Activated CD8-positive, alpha-beta T cell treated with anti-CD3 and anti-CD28 coated beads for 36 hours (primary cell): Measurements from ENCODE around the gene ABCD3. TPM values are rescaled to one million over a fixed set of nuclear protein-coding genes. Genes with fewer than 3 reads are reported as not detected.

ENCODE experiments used
- ATAC-seq: fragments of 200-7000 bp; cut with Tn5 transposase; one replicate; pipeline ENCODE4 v1.10.0; 2021; ENCODE audit warnings: mild to moderate bottlenecking, moderate library complexity
- CTCF ChIA-PET: fragments of 350-600 bp; sonication (Branson Sonifier 250); formaldehyde crosslinking; loops from one replicate; lab custom pipeline; 2021; ENCODE audit warnings: antibody characterized with exemption; lab: Charles Lee
- POLR2A ChIA-PET: fragments of 350-600 bp; sonication (Branson Sonifier 250); formaldehyde crosslinking; loops from one replicate; lab custom pipeline; 2021; ENCODE audit warnings: antibody characterized with exemption; lab: Charles Lee
- DNase-seq: peaks from one replicate; pipeline ENCODE4 v3.0.0-alpha.2; 2020
- H3K27ac Mint-ChIP-seq: one replicate; pipeline ENCODE4 v1.8.0; 2021; ENCODE audit warnings: mild to moderate bottlenecking, mixed read lengths
- H3K27me3 Mint-ChIP-seq: one replicate; pipeline ENCODE4 v1.8.0; 2021; ENCODE audit warnings: mixed read lengths
- H3K36me3 Mint-ChIP-seq: one replicate; pipeline ENCODE4 v1.8.0; 2021; ENCODE audit warnings: low read depth, mixed read lengths
- H3K4me1 Mint-ChIP-seq: one replicate; pipeline ENCODE4 v1.8.0; 2021; ENCODE audit warnings: low read depth, mixed read lengths
- H3K4me3 Mint-ChIP-seq: one replicate; pipeline ENCODE4 v1.8.0; 2021; ENCODE audit warnings: mild to moderate bottlenecking, moderate library complexity, mixed read lengths
- H3K9me3 Mint-ChIP-seq: one replicate; pipeline ENCODE4 v1.8.0; 2021; ENCODE audit warnings: mixed read lengths
- CTCF ChIP-seq: fragments of 200-600 bp; IDR thresholded peaks from one replicate; pipeline ENCODE4 v1.8.0; 2022; ENCODE audit warnings: antibody characterized with exemption, mild to moderate bottlenecking
- intact Hi-C: fragments of 100-400 bp; cut with micrococcal nuclease; formaldehyde crosslinking; loops from one replicate; pipeline ENCODE4 v1.10.0; 2022
- total RNA-seq, 2 experiments: library from RNA; stranded (reverse); gene quantifications; one replicate each; pipeline ENCODE4 v1.2.3, GENCODE V29; 2021

ABCD3 gene
- total RNA-seq, 2 experiments from 2014 or later, result 31.3 to 31.9 TPM

GRCh38 chr1:94553323-94553730 lies 135.1 kb downstream of the ABCD3 start:
- CTCF ChIA-PET, result interaction anchor here (1.1 kb wide), 1 partner anchor 252 kb away, joined by 3 read pairs; no protein-coding TSS in a partner anchor

GRCh38 chr1:94553931-94554330 lies 135.7 kb downstream of the ABCD3 start:
- no peak for DNase-seq
- peaks cover 7% of the 10 kb centered on the region for H3K27me3 Mint-ChIP-seq
- H3K4me3 Mint-ChIP-seq, result no peak overlapping the region
- TF ChIP-seq CTCF, result no peak
- CTCF ChIA-PET, result interaction anchor here (1.1 kb wide), 1 partner anchor 252 kb away, joined by 3 read pairs; no protein-coding TSS in a partner anchor
- no peaks in the 10 kb centered on the region for H3K9me3 Mint-ChIP-seq
- no peaks in the 10 kb centered on the region for H3K4me1 Mint-ChIP-seq
- POLR2A ChIA-PET, result no interaction called here
- intact Hi-C loops, result no loop called here
- no peak overlapping the region for H3K27ac Mint-ChIP-seq
- no peaks in the 10 kb centered on the region for H3K36me3 Mint-ChIP-seq
- no peak for ATAC-seq

More at GRCh38 chr1:94553323-94553730, 135.1 kb downstream of the ABCD3 start:
- TF ChIP-seq CTCF, result no peak
- intact Hi-C loops, result no loop called here
- H3K27ac Mint-ChIP-seq, result no peak overlapping the region
- peaks cover 7% of the 10 kb centered on the region for H3K27me3 Mint-ChIP-seq
- POLR2A ChIA-PET, result no interaction called here
- DNase-seq (no peak), ATAC-seq (no peak)
- H3K4me3 Mint-ChIP-seq, result no peak overlapping the region
- no peaks in the 10 kb centered on the region for H3K4me1 Mint-ChIP-seq
- no peaks in the 10 kb centered on the region for H3K36me3 Mint-ChIP-seq
- H3K9me3 Mint-ChIP-seq, result no peaks in the 10 kb centered on the region

GRCh38 chr1:94554580-94554979 lies 136.4 kb downstream of the ABCD3 start:
- CTCF ChIA-PET, result interaction anchor here (1.1 kb wide), 1 partner anchor 251 kb away, joined by 3 read pairs; no protein-coding TSS in a partner anchor
- no peak for TF ChIP-seq CTCF
- Mint-ChIP-seq H3K4me3 (no peak overlapping the region), H3K36me3 (no peaks in the 10 kb centered on the region), H3K27me3 (peaks cover 7% of the 10 kb centered on the region), H3K4me1 (no peaks in the 10 kb centered on the region), H3K27ac (no peak overlapping the region), H3K9me3 (no peaks in the 10 kb centered on the region)
- DNase-seq, result no peak
- no peak for ATAC-seq
- intact Hi-C loops, result no loop called here
- POLR2A ChIA-PET, result no interaction called here

GRCh38 chr1:94555091-94555490 lies 136.9 kb downstream of the ABCD3 start:
- Mint-ChIP-seq H3K4me3 (no peak overlapping the region), H3K27ac (no peak overlapping the region), H3K4me1 (no peaks in the 10 kb centered on the region), H3K27me3 (peaks cover 5% of the 10 kb centered on the region), H3K9me3 (no peaks in the 10 kb centered on the region), H3K36me3 (no peaks in the 10 kb centered on the region)
- ChIA-PET CTCF (no interaction called here), POLR2A (no interaction called here)
- TF ChIP-seq CTCF, result no peak
- intact Hi-C loops, result no loop called here
- DNase-seq (no peak), ATAC-seq (no peak)

- no peak for DNase-seq
- no peaks in the 10 kb centered on the region for H3K36me3 Mint-ChIP-seq
- TF ChIP-seq CTCF, result no peak
- H3K27me3 Mint-ChIP-seq, result peaks cover 1% of the 10 kb centered on the region
- H3K9me3 Mint-ChIP-seq, result no peaks in the 10 kb centered on the region
- intact Hi-C loops, result no loop called here
- ATAC-seq, result no peak
- H3K4me3 Mint-ChIP-seq, result no peak overlapping the region
- H3K27ac Mint-ChIP-seq, result no peak overlapping the region
- no peaks in the 10 kb centered on the region for H3K4me1 Mint-ChIP-seq
- ChIA-PET CTCF (no interaction called here), POLR2A (no interaction called here)
Measured at GRCh38 chr1:94559921-94560320, 141.7 kb downstream of the ABCD3 start.
